Cerebellar nuclear complex (tissue), 1 donor: ENCODE results near the gene ANTXR1.

Source experiments
- DNase-seq, 2 experiments: peaks; one replicate each; lab custom pipeline; 2025; lab: John Stamatoyannopoulos, UW

The ANTXR1 gene

GRCh38 chr2:69074918-69075317 lies 61.9 kb downstream of the ANTXR1 start:
- no peak for DNase-seq

DNA sequence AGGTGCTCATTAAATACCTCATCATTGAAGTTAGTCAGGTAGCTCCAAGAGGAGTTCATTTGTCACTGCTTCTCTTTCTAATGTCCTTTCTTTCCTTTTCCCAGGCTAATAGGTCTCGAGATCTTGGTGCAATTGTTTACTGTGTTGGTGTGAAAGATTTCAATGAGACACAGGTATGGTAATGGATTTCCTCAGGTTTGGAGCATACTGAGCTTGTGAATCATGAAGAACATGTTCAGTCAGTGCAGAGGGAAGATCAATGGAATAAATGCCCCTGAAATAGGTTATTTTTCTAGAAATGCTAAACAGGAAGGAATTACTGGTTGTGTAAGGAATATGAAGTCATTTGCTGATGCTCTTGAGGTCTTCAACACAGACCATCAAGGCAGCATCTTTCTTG lies 62.5 kb downstream of the ANTXR1 start:
- DNase-seq = no peak

DNA sequence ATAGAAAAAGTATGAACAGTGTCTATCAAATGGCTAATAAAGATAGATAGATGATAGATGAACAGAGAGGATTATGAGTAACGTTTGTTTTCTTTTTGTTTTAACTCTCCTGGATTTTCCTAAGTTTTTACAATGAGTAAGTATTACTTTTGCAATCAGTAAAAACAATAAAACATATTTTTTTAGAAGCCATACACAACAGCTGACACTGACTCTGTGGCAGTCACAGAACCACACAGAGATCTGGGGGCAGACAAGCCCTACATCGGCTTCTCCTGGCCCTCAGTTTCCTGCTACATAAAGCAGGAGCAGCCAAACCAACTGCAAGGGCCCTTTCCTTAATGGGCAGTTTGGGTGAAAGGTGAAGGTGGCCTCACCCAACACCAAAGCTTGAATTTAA lies 63.6 kb downstream of the ANTXR1 start:
- no peak for DNase-seq

DNA sequence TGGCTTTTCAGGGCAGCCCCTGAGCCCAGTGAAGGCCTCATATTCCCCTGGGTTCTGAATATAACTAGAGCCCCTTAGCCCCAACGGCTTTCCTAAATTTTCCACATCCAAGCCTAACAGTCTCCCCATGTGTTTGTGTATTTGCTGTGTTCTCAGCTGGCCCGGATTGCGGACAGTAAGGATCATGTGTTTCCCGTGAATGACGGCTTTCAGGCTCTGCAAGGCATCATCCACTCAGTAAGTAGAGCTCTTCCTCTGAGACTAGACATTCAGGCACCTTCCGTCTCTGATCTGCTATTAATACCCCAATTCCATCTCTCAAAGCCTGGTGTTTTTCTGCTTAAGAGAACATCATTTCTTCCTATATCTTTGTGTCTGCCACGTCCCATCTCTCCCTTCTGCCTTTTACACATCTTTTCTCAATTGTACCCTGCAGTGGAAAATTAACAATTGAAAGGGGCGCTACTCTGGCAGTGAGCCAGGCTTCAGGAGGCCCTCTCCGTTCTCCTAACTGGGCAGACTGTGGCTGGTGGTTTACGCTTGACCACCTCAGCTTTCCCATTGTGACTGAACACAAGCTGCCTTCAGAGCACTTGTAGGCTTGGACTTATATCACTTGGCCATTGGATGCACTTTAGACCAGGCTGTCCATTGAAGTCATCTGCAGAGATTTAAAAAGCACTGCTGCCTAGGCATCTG lies 64.4 kb downstream of the ANTXR1 start:
- no peak for DNase-seq

GRCh38 chr2:69080071-69080470 lies 67.1 kb downstream of the ANTXR1 start:
- DNase-seq = no peak

- DNase-seq = no peak
Observed at GRCh38 chr2:69081001-69081580, 68.1 kb downstream of the ANTXR1 start.

DNA sequence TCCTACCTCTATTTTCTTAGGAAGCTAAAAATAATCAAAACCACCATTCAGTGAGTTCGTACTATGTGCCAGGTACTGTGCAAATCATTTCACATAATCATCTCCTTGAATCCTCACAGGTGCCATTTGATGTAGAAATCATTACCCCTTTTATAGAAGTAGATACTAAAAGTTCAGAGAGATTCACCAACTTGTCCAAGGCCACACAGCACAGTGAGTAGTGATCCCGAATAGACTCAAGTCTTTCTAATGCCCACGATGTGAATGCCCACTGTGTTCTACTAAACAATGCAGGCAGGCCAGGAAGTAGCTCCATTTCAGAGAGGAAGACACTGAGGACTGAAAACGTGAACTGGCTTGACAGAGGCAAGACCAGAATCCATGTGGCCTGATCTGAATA lies 68.8 kb downstream of the ANTXR1 start:
- DNase-seq = no peak

DNA sequence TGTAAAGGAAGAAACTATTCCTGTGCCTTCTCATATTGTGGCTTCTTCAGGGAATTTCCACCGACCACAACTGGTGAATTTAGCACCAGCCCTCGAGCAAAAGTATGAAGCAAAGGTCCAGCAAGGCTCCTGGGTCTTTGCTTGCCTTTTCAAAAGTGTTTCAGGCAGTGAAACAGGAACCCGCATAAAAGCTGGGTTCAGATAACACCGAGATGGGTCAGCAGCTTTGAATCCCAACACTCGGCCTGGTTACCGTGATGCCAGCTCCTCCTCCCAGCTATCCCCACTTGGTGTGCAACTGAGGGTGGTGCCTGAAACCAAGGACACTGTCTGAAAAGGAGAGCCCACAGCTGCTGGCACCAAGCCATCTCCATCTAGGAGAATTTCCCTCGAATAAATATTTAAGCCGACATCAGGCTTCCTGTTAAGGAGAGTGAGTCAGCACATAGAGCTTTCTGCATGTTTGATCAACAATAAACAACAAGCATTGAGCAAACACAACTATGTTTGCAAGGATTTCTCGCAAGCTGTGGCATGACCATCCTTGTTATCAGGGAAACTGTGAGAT lies 69.5 kb downstream of the ANTXR1 start:
- no peak for DNase-seq

DNA sequence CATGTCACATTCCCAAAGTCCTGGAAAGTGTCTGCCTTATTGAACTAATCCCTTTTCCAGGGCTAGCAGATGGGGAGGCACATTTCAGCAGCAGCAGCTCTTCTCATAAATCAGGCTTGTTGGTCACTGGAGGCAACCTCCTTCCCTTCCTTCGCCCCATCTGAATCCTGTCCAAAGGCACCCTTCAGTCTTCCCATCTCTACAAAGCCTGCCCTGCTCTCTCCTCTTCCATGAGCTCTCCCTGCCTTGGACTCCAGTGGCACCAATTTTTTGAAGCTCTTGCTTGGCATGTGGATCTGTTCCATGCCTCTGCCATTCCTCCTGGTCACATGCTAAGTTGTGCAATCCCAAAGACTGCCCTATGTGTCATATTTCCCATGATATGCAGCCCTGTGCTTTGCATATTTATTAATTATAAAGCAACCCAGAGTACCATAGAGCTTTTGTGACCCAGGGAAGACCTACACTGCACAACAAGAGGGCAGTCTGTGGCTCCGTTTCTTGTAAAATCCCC lies 70.3 kb downstream of the ANTXR1 start:
- no peak for DNase-seq

DNA sequence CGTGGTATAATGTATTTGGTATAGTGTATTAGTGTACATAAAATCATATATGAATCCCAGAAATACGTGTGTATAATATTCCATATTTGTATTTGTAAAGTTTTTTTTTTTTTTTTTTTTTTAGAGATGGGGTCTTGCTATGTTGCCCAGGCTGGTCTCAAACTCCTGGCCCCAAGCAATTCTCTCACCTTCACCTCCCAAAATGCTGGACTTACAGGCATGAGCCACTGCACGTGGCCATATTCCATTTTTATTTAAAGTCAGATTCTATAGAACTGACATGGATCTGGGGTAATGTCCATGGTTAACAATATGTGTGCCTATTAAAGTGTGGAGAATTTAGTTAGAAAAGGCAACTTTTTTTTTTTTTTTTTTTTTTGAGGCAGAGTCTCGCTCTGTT lies 71.5 kb downstream of the ANTXR1 start:
- DNase-seq = no peak

- no peak for DNase-seq
Observed at GRCh38 chr2:69086466-69086865, 73.5 kb downstream of the ANTXR1 start.

DNA sequence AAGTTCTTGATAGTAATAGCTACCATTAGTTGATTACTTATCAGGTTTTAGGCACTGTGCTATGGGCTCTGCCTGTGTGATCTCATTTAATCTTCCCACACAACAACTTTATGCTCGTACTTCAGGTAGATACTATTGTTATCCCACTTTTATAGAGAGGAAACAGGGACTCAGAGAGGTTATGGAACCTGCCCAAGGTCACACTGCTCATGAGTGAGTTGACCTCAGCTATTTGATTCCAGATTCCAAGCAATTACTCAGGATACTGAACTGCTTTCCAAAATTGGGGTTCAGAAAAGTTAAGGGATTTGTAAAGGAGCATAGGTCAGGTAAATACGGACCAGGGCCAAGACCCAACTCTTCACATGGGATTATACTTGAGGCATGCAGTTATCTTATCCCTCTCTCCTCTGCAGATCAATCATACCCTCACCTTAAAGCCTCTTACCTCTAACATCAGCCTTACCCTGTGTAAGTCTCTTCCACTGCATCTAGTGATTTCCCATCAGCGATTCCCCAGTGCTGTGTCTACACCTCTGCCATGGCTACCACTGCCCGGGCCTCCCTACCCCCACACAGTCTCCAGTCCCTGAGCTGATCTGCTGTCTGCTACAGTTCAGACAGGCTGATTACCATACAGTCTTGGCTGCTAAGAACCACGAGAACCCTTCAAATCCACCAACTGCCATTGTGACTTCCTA lies 74.4 kb downstream of the ANTXR1 start:
- DNase-seq = no peak

DNA sequence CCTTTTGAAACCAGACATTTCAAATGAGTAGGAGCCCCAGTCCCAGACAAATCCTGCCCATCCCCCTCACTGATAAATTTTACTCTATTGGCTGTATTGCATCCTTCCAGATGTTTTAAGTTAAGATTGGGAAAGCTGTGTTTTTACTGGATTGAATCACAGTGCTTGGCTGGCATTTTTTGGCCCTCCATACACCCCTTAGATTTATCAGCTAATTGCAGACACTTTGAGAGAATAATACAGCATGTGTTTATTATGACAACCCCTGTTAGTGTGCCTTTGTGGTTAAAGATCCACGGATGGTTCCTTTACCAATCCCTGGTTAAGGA lies 74.9 kb downstream of the ANTXR1 start:
- no peak for DNase-seq

GRCh38 chr2:69088466-69088865 lies 75.5 kb downstream of the ANTXR1 start:
- DNase-seq = no peak

DNA sequence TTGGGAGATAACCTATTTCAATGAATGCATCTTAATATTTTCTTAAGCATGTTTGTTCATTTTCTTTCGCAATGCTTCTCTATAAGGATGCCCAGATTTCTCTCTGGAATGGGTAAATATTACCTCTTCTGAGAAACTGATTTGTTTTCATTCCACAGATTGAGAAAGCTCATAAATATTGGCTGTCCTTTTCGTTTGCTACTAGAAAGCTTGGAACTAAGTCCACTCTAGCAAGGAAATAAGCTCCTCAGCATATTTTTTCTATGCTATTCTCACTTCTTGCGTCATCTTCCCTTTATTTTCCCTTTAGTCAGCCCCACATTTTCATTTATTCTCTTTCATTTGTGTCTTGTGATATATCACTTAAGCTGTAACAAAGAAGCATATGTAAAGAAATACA lies 76.3 kb downstream of the ANTXR1 start:
- DNase-seq = no peak

DNA sequence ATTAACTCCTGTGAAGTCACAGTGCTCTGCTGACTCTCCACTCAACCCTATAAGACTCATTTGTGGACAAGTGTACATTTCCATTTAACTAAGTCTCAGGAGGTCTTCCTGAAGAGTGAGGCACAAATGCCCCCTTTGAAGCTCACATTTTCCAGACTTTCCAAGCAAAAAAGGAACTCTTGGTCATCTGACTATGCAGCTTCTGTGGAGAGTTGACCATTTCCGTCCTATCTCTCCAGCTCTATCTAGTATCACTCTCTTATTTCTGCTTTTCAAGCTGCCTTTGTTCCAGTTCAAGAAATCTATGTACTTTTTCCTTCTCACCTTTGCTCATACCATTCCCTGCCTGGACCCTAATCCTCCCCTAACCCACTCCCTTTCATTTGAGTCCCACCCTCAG lies 77.0 kb downstream of the ANTXR1 start:
- no peak for DNase-seq

DNA sequence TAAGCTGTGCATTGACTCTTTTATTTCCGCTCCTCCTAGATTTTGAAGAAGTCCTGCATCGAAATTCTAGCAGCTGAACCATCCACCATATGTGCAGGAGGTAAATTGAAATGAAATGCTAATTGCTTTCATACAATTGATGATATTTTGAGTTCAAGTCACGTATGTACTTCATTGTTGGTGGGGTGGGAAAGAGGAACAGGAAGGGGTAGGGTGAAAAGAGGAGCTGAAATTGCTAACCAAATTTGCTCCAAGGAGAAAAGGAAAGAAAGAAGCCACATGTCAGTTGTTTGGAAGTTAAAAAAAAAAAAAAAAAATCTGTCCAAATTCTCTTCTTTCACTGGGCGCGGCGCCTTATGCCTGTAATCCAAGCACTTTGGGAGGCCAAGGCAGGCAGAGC lies 77.8 kb downstream of the ANTXR1 start:
- no peak for DNase-seq

DNA sequence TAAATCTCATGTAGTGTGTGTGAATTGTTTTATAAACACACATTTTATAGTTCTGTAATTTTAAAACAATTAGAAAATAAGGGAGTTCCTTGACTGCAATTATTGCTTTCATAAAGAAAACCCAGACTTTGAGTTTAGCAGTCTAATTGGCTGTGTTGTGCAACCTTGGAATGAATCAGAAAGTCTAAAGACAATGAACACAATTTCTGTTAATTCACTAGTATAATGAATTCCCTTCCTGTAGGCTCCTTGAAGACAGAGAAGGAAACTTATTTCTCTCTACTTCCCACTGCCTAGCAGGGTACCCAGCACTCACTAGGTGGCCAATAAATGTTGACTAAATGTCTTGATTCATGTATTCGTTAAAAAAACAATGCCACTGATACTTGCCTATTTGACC lies 79.9 kb downstream of the ANTXR1 start:
- no peak for DNase-seq

DNA sequence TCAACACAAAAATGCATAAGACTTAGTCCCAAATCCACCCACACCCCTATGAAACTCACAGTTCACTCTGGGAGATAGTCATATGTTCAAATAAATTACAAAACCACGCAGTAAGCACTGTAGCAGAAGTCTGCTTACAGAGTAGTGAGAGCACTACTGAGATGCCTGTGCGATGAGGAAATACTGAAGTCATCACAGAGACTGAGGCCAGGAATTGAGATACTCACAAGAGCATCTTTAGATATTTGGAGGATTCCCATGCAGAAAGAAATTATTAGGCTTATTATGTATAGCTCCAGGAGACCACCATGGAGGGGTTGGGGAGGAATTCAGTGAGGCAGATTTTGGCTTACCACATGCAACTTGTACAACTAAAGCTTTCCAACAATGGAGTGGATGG lies 82.3 kb downstream of the ANTXR1 start:
- DNase-seq = no peak

- no peak for DNase-seq
Observed at GRCh38 chr2:69096326-69097095, 83.5 kb downstream of the ANTXR1 start.

DNA sequence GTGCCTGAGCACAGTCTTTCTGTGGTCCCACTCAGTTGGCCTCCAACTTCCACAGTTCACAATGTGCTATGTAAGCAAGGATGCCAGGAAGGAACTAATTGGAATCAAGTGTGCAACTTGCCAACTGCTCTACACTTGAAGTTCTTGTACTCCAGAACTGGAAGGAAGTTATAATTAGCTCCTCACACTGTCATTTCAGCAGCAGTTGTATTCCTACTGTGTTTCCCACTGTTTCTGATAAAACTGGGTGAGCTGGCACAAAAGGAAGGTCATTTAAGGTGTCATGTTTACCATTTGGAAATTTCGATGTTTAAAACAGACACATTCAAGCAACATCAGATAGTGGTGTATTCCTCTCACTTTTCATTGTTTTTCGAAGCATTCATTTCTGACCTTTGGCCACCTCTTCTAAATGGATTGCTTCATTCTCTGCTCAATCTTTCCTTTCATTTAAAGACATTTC lies 84.2 kb downstream of the ANTXR1 start:
- DNase-seq = no peak
